Activated naive CD8-positive, alpha-beta T cell treated with anti-CD3 and anti-CD28 coated beads, Interleukin-2, amount 10 ng/mL, durations not matched to agents 7 days and 5 days (primary cell): ENCODE data around the gene MALAT1. TPM values are rescaled to one million over a fixed set of nuclear protein-coding genes. Genes with fewer than 3 reads are reported as not detected.
A peak's percentile ranks its signal among the peaks of the same experiment; 100 is the strongest.

Experiments used
- ATAC-seq: fragments of 150-1000 bp; cut with Tn5 transposase; one replicate; pipeline ENCODE4 v1.10.0; 2021; ENCODE audit warnings: low read depth, moderate library complexity
- POLR2A ChIA-PET: fragments of 350-600 bp; sonication (Branson Sonifier 250); formaldehyde crosslinking; loops from one replicate; lab custom pipeline; 2021; ENCODE audit warnings: antibody characterized with exemption; lab: Charles Lee
- DNase-seq: peaks from one replicate; pipeline ENCODE4 v3.0.0; 2021
- H3K27ac Mint-ChIP-seq: one replicate; pipeline ENCODE4 v1.8.0; 2022; ENCODE audit warnings: mild to moderate bottlenecking, mixed read lengths
- H3K27me3 Mint-ChIP-seq: one replicate; pipeline ENCODE4 v1.8.0; 2022; ENCODE audit warnings: mild to moderate bottlenecking, moderate library complexity, mixed read lengths
- H3K36me3 Mint-ChIP-seq: one replicate; pipeline ENCODE4 v1.8.0; 2021; ENCODE audit warnings: mild to moderate bottlenecking, mixed read lengths
- H3K4me1 Mint-ChIP-seq: one replicate; pipeline ENCODE4 v1.8.0; 2021; ENCODE audit warnings: mixed read lengths
- H3K4me3 Mint-ChIP-seq: one replicate; pipeline ENCODE4 v1.8.0; 2022; ENCODE audit warnings: mild to moderate bottlenecking, moderate library complexity, mixed read lengths
- H3K9me3 Mint-ChIP-seq: one replicate; pipeline ENCODE4 v1.8.0; 2021; ENCODE audit warnings: mixed read lengths
- total RNA-seq, 2 experiments: library from RNA; stranded (reverse); gene quantifications; one replicate each; pipeline ENCODE4 v1.2.3, GENCODE V29; 2021

The MALAT1 gene
- total RNA-seq, 2 experiments from 2014 or later = 13,719 to 14,448 TPM

- DNase-seq (no peak), ATAC-seq (peak; percentile 1)
Measured at GRCh38 chr11:65496304-65497140, 2.3 kb upstream of the MALAT1 start.

DNA sequence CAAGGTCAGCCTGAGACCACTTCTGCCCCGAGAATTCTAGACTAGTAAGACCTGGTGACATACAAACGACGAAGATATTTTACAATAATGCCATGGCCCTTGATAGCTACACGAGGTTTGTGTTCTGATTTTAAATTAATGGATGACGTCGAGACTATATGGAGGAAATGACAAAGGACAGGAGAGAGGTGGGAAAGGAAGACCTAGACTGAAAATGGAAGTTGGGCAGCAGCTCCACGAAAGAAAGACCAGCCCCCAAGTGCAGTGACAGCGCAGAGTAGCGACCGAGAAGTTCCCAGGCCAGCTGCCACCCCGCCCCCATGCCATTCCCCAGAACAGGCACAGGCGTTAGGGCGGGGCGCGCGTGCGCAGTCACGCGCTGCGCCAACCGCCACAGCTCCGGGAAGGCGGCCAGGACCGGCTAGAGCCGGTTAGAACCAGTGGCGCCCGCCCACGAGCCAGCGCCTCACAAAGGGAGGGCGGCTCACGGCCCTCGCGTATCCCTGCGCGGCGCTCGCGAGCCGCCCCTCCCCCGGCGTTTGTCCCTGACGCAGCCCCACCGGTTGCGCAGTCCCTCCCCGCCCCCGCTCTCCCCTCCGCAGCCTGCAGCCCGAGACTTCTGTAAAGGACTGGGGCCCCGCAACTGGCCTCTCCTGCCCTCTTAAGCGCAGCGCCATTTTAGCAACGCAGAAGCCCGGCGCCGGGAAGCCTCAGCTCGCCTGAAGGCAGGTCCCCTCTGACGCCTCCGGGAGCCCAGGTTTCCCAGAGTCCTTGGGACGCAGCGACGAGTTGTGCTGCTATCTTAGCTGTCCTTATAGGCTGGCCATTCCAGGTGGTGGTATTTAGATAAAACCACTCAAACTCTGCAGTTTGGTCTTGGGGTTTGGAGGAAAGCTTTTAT is 1.5 kb upstream of the MALAT1 start:
- no peaks in the 10 kb centered on the region for H3K27me3 Mint-ChIP-seq

More at GRCh38 chr11:65496304-65497140, 2.3 kb upstream of the MALAT1 start:
- H3K27me3 Mint-ChIP-seq = no peaks in the 10 kb centered on the region
- H3K9me3 Mint-ChIP-seq = no peaks in the 10 kb centered on the region
- H3K36me3 Mint-ChIP-seq = no peaks in the 10 kb centered on the region
- POLR2A ChIA-PET = interaction anchor here (0.6 to 28.7 kb wide), 23 partner anchors 10 to 258 kb away, joined by 3 to 2884 read pairs (median 6); partner anchors contain the start of genes DPF2, EHBP1L1, FAM89B and FRMD8
- H3K4me3 Mint-ChIP-seq = no peak overlapping the region
- H3K4me1 Mint-ChIP-seq = peaks cover 24% of the 10 kb centered on the region
- H3K27ac Mint-ChIP-seq = no peak overlapping the region

GRCh38 chr11:65498042-65498726 is 661 bp upstream of the MALAT1 start:
- POLR2A ChIA-PET = interaction anchor here (0.7 to 28.7 kb wide), 34 partner anchors 10 to 734 kb away, joined by 3 to 2884 read pairs (median 6); partner anchors contain the start of genes BANF1, DPF2, FAM89B and FRMD8
- no peaks in the 10 kb centered on the region for H3K36me3 Mint-ChIP-seq
- H3K27me3 Mint-ChIP-seq = no peaks in the 10 kb centered on the region
- H3K27ac Mint-ChIP-seq = no peak overlapping the region
- H3K4me1 Mint-ChIP-seq = peaks cover 20% of the 10 kb centered on the region
- H3K4me3 Mint-ChIP-seq = no peak overlapping the region
- DNase-seq (peak; percentile 73), ATAC-seq (peak; percentile 6)
- H3K9me3 Mint-ChIP-seq = no peaks in the 10 kb centered on the region

More for the DNA sequence above, 1.5 kb upstream of the MALAT1 start:
- POLR2A ChIA-PET = interaction anchor here (0.6 to 28.7 kb wide), 36 partner anchors 10 to 505 kb away, joined by 3 to 2884 read pairs (median 6); partner anchors contain the start of genes BANF1, DPF2, EHBP1L1 and FAM89B
- Mint-ChIP-seq H3K4me3 (no peak overlapping the region), H3K9me3 (no peaks in the 10 kb centered on the region), H3K27ac (no peak overlapping the region), H3K4me1 (peaks cover 23% of the 10 kb centered on the region), H3K36me3 (no peaks in the 10 kb centered on the region)
- DNase-seq (peak; percentile 99), ATAC-seq (peak; percentile 79)

- H3K9me3 Mint-ChIP-seq = no peaks in the 10 kb centered on the region
- POLR2A ChIA-PET = interaction anchor here (0.7 to 28.7 kb wide), 26 partner anchors 9 to 734 kb away, joined by 3 to 2884 read pairs (median 6); partner anchors contain the start of genes DPF2, EHBP1L1, FAM89B and FRMD8
- H3K27ac Mint-ChIP-seq = no peak overlapping the region
- H3K27me3 Mint-ChIP-seq = no peaks in the 10 kb centered on the region
- ATAC-seq (no peak), DNase-seq (no peak)
- H3K4me1 Mint-ChIP-seq = peaks cover 21% of the 10 kb centered on the region
- H3K4me3 Mint-ChIP-seq = no peak overlapping the region
- H3K36me3 Mint-ChIP-seq = peaks cover 2% of the 10 kb centered on the region
Measured at GRCh38 chr11:65498727-65498976, 193 bp upstream of the MALAT1 start.

DNA sequence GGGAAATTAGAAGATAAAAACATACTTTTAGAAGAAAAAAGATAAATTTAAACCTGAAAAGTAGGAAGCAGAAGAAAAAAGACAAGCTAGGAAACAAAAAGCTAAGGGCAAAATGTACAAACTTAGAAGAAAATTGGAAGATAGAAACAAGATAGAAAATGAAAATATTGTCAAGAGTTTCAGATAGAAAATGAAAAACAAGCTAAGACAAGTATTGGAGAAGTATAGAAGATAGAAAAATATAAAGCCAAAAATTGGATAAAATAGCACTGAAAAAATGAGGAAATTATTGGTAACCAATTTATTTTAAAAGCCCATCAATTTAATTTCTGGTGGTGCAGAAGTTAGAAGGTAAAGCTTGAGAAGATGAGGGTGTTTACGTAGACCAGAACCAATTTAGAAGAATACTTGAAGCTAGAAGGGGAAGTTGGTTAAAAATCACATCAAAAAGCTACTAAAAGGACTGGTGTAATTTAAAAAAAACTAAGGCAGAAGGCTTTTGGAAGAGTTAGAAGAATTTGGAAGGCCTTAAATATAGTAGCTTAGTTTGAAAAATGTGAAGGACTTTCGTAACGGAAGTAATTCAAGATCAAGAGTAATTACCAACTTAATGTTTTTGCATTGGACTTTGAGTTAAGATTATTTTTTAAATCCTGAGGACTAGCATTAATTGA is 1.0 kb downstream of the MALAT1 start:
- Mint-ChIP-seq H3K4me3 (no peak overlapping the region), H3K36me3 (peaks cover 14% of the 10 kb centered on the region), H3K27me3 (no peaks in the 10 kb centered on the region), H3K27ac (no peak overlapping the region), H3K9me3 (no peaks in the 10 kb centered on the region), H3K4me1 (peaks cover 26% of the 10 kb centered on the region)
- DNase-seq (no peak), ATAC-seq (no peak)
- POLR2A ChIA-PET = interaction anchor here (1.0 to 28.7 kb wide), 19 partner anchors 8 to 581 kb away, joined by 3 to 2884 read pairs (median 5); partner anchors contain the start of genes DPF2, EHBP1L1, FRMD8 and NEAT1

- POLR2A ChIA-PET = interaction anchor here (0.7 to 28.7 kb wide), 16 partner anchors 7 to 581 kb away, joined by 3 to 2884 read pairs (median 6); partner anchors contain the start of genes DPF2, FRMD8, NEAT1 and SCYL1
Measured at GRCh38 chr11:65500387-65501185, 1.7 kb downstream of the MALAT1 start.

DNA sequence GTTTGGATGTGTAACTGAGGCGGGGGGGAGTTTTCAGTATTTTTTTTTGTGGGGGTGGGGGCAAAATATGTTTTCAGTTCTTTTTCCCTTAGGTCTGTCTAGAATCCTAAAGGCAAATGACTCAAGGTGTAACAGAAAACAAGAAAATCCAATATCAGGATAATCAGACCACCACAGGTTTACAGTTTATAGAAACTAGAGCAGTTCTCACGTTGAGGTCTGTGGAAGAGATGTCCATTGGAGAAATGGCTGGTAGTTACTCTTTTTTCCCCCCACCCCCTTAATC is 2.3 kb downstream of the MALAT1 start:
- Mint-ChIP-seq H3K36me3 (peaks cover 27% of the 10 kb centered on the region), H3K9me3 (no peaks in the 10 kb centered on the region), H3K4me1 (peaks cover 36% of the 10 kb centered on the region), H3K27ac (no peak overlapping the region), H3K4me3 (no peak overlapping the region), H3K27me3 (no peaks in the 10 kb centered on the region)
- POLR2A ChIA-PET = interaction anchor here (1.5 to 28.7 kb wide), 3 partner anchors 26 to 118 kb away, joined by 8 to 2884 read pairs (median 686); partner anchors contain the start of gene NEAT1
- ATAC-seq = no peak
- DNase-seq = no peak

More at GRCh38 chr11:65500387-65501185, 1.7 kb downstream of the MALAT1 start:
- no peak overlapping the region for H3K27ac Mint-ChIP-seq
- DNase-seq (peak; percentile 66), ATAC-seq (no peak)
- H3K4me1 Mint-ChIP-seq = peaks cover 31% of the 10 kb centered on the region
- H3K9me3 Mint-ChIP-seq = no peaks in the 10 kb centered on the region
- no peaks in the 10 kb centered on the region for H3K27me3 Mint-ChIP-seq
- H3K4me3 Mint-ChIP-seq = no peak overlapping the region
- H3K36me3 Mint-ChIP-seq = peaks cover 22% of the 10 kb centered on the region

GRCh38 chr11:65501472-65502273 is 2.8 kb downstream of the MALAT1 start:
- Mint-ChIP-seq H3K36me3 (peaks cover 32% of the 10 kb centered on the region), H3K9me3 (no peaks in the 10 kb centered on the region)

GRCh38 chr11:65502274-65502554 is 3.4 kb downstream of the MALAT1 start:
- ATAC-seq (no peak), DNase-seq (no peak)
- Mint-ChIP-seq H3K9me3 (no peaks in the 10 kb centered on the region), H3K36me3 (peaks cover 33% of the 10 kb centered on the region), H3K27me3 (no peaks in the 10 kb centered on the region), H3K4me1 (peaks cover 38% of the 10 kb centered on the region), H3K27ac (no peak overlapping the region), H3K4me3 (no peak overlapping the region)
- POLR2A ChIA-PET = interaction anchor here (0.7 to 28.7 kb wide), 18 partner anchors 9 to 643 kb away, joined by 3 to 2884 read pairs (median 3); partner anchors contain the start of genes DPF2, FRMD8, NEAT1 and POLA2

More at GRCh38 chr11:65501472-65502273, 2.8 kb downstream of the MALAT1 start:
- POLR2A ChIA-PET = interaction anchor here (0.8 to 28.7 kb wide), 16 partner anchors 9 to 642 kb away, joined by 3 to 2884 read pairs (median 4); partner anchors contain the start of genes FRMD8, NEAT1, POLA2 and SCYL1
- no peak overlapping the region for H3K27ac Mint-ChIP-seq
- H3K27me3 Mint-ChIP-seq = no peaks in the 10 kb centered on the region
- peaks cover 37% of the 10 kb centered on the region for H3K4me1 Mint-ChIP-seq
- ATAC-seq (no peak), DNase-seq (no peak)
- no peak overlapping the region for H3K4me3 Mint-ChIP-seq

DNA sequence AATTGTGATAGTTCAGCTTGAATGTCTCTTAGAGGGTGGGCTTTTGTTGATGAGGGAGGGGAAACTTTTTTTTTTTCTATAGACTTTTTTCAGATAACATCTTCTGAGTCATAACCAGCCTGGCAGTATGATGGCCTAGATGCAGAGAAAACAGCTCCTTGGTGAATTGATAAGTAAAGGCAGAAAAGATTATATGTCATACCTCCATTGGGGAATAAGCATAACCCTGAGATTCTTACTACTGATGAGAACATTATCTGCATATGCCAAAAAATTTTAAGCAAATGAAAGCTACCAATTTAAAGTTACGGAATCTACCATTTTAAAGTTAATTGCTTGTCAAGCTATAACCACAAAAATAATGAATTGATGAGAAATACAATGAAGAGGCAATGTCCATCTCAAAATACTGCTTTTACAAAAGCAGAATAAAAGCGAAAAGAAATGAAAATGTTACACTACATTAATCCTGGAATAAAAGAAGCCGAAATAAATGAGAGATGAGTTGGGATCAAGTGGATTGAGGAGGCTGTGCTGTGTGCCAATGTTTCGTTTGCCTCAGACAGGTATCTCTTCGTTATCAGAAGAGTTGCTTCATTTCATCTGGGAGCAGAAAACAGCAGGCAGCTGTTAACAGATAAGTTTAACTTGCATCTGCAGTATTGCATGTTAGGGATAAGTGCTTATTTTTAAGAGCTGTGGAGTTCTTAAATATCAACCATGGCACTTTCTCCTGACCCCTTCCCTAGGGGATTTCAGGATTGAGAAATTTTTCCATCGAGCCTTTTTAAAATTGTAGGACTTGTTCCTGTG is 3.9 kb downstream of the MALAT1 start:
- DNase-seq = no peak
- no peaks in the 10 kb centered on the region for H3K9me3 Mint-ChIP-seq
- H3K4me3 Mint-ChIP-seq = no peak overlapping the region

More for the DNA sequence above, 3.9 kb downstream of the MALAT1 start:
- Mint-ChIP-seq H3K27ac (no peak overlapping the region), H3K27me3 (no peaks in the 10 kb centered on the region), H3K36me3 (peaks cover 33% of the 10 kb centered on the region), H3K4me1 (peaks cover 43% of the 10 kb centered on the region)
- ATAC-seq = no peak
- POLR2A ChIA-PET = interaction anchor here (0.7 to 28.7 kb wide), 17 partner anchors 8 to 643 kb away, joined by 3 to 2884 read pairs (median 3); partner anchors contain the start of genes DPF2, FRMD8, NEAT1 and SCYL1
